GM18507 (cell line): ENCODE measurements around the gene AVPI1.
"Not testable (repeated sequence)": the region's sequence is repeated elsewhere in the genome, so short reads cannot be mapped to it uniquely, and the experiment has no call there.

Experiments used
- DNase-seq: peaks from one replicate; pipeline ENCODE4 v3.0.0; 2011; ENCODE audit warnings: low read depth; ENCODE audit not compliant: insufficient read length; ENCODE audit errors: extremely low spot score
- FAIRE-seq: peaks from 2 replicates; lab custom pipeline; 2011; peaks lifted over from hg19 to GRCh38; lab: Jason Lieb, UNC

The AVPI1 gene

DNA sequence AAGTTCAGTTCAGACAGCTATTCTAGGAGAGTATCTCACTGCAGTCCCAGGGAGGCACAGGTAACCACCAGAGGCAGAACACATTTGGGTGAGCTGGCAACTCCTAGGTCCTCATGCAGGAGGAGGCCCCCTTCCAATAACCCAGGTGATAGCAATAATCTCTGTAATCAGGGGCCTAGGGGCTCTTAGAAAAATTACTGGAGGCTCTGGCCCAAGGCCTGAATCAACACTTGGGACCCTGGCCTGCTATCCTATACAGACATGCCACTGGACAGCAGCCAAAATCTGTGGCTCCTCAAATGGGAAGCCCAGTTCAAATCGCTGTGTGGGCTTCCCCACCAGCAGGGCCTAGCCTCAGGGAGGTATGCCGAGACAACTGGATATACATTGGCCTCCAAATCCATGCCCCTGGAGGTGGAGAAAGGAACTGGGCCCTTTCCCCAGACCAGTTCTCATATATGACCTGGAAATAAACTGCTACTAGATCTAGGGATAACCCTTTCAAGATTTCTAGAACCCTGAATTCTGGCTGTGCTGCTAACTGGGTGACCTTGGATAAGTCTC is 1.6 kb downstream of the AVPI1 start:
- FAIRE-seq (no peak), DNase-seq (no peak)

DNA sequence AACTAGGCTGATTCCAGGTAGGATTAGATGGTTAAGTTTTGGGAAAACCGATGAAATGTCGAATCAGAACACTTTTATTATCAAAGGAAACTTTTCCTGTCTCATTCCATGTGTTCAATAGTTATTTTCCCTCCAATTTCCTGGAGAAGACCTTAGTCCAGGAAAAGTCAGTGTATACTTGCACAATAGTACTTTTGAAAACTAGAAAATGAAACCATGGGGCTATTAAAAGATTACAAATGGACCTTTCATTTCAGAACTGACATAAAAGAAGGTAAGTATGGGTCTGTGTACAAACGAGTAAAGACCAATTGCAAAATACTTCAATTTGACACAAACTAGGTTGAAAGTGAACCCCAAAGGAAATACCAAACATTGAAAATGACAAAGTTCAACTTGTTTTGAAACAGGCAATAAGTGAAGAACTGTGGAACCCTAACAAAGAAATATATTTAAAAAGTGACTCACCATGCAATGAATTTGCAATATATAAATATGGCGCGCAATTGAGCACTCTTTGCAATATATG is 2.1 kb downstream of the AVPI1 start:
- FAIRE-seq (no peak), DNase-seq (no peak)

DNA sequence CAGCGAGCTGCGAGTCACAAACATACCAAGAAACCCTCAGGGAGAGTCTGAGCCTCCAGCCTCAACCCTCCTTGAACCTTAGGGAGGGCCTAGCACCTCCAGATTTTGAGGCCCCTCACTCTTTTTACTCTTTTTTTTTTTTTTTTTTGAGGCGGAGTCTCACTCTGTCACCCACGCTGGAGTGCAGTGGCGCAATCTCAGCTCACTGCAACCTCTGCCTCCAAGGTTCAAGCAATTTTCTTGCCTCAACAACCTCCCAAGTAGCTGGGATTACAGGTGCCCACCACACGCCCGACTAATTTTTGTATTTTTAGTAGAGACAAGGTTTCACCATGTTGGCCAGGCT is 2.7 kb downstream of the AVPI1 start:
- FAIRE-seq, DNase-seq: not testable (repeated sequence)

DNA sequence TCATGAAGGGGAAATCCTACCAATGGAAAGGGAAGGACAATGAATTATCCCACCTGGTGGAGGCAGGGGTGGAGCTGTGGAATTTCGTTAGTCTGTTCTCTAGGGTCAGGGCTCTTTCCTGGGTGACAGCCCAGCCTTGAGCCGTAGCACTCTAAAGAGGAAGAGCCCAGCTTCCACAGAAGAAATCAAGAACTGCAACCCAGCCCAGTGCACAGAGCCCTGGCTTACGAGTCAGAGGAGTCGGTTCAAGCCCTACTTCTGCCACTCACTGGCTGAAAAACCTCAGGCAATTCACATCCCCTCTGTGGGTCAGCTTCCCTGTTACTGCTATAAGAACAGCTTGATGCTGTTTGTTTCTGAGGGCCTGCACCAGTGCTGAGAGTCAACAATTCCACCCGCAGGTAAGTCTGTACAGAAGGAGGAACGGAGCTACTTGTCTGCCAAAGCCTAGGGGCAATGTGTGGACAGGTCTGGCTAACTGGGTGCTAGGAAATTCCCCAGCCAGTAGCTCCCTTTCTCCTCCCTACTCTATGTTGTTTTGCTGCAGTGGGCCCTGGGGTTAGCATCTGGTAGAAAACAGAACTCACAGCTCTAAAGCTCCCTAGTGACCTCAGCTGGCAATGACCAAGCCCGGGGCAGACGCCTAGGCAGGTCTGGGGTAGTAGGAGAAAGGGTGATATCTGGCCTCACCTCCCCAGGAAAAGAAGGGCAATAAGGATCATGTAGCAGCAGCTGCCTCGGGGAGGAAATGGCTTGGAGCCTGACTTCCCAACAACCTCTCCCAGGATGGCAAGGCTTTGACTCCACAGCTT is 3.3 kb downstream of the AVPI1 start:
- no peak for DNase-seq

DNA sequence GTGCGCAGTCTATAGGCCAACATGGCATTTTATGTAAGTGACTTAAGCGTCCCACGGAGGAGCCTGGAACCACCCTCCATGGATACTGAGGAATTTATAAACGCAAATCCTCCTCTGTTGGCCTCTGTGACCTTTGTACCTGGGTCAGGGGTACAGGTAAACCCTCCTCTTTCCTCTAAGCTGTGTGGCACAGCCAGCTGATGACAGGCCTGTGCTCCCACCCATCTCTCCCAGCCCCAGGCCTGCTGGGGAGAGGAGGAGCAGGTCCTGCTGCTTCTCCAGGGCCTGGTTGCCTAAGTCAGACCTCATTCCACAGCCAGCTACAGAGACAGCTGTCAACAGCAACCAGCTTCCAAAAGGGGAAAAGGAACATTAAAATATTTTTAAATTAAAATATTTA is 5.0 kb downstream of the AVPI1 start:
- FAIRE-seq (no peak), DNase-seq (no peak)

More for the DNA sequence above, 3.3 kb downstream of the AVPI1 start:
- FAIRE-seq: no peak

DNA sequence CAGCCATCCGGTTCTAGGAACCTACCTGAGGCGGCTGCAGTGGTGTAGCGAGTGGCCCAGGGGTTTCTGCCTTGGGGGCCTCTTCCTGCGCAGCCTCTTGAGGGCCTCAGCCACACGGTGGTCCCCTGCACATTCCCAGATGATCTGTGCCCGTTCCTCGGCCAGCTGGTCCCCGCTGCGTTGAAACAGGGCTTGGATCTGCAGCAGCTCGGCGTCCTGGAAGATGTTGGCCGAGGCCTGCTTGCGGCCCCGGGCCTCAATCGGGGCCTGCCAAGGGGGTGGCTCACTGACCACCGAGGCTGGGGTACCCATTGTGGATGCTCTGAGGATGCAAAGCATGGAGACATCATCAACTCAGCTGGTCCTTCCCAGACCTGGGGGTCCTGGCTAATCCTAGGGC is 7.4 kb downstream of the AVPI1 start:
- DNase-seq (no peak), FAIRE-seq (no peak)

DNA sequence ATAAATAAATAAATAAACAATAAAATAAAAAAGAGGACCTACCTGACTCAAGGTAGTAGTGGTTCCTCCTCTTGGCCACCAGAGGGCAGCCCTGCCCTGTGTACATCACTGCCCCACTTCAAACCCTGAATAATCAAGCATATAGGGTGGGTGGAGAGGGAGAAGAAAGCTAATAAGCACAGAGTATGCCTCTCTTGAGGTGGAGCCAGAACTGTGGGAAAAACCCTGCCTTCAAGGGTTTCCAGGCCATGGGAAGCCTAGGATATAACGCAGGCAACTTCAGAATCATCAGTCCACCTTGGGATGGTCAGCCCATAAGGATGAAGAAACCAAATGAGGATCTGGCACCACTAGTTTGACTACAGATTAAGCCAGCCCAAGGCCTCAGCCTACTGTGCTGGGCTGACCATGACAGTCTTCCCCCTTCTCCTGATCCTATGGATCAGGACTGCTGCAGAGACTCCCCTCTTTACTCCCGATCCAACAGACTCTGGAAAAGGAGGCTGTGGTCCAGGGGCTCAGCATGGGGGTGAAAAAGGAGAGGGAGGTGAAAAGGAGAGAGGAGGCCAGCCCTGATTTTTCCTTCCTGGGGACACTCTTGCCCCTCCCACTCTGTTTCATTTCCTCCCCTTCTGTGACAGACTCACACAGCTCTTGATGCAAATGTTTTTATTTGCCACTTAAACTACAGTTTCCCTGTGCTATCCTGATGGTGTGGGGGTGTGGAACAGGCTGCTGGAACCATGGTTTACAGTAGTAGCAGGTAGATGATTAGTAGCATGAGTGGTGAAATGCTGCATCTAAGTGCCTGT is 10.1 kb downstream of the AVPI1 start:
- peak; percentile 65 for FAIRE-seq
- peak; percentile 58 for DNase-seq

DNA sequence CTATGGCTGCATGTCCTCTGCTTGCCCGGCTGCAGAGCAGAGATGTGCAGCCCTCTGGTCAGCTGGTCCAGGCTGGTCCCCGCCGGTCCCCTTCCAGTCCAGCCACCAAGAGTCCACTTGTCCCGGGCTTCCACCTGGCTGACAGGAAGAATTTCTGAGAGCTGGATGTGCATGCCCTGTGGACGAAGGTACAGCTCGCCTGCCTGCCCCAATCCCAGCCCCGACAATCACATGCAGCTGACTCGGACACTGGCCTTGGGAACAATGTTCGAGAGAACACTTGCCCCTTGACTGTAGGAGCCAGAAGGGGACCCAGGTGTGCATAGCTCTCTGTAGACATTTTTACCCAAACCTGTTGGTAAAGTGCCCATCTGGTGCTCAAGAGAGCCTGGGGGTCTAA is 11.8 kb downstream of the AVPI1 start:
- DNase-seq: no peak
- FAIRE-seq: no peak

DNA sequence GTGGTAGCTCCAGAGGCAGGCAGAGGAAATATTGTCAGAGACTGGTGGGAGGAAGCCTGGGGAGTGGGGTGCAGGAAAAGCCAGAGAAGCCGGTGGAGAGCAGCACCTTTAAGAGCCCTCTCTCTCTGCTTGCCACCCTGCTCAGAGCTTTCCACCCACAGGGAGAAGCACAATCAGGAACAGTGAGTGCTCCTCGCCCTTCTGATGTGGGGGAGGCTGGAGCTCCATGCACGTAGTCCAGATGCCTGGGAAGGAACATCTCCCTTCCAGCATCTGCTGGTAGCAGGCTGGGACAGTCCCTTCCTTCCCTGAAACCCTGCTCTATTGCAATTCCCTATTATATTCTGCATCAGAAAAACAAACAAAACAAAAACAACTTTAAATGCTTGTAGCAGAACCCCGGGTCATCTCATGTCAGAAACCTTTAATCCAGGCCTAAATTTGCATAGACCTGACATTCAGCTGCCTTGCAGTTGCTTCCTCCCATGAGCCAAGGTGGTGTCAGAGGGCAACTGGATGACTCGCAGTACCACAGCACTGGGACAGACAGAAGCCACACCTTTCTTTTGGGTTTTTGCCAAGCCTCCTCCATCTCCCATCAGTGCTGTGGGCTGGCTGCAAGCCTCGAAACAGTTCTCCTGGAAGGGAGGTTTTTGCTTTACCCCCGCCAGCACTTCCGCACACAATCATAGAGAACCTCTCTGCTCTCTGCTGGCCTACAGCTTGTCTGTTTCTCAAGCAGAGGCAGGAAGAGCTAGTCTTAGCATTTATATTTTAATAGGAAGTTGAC is 13.1 kb downstream of the AVPI1 start:
- DNase-seq (no peak), FAIRE-seq (no peak)

DNA sequence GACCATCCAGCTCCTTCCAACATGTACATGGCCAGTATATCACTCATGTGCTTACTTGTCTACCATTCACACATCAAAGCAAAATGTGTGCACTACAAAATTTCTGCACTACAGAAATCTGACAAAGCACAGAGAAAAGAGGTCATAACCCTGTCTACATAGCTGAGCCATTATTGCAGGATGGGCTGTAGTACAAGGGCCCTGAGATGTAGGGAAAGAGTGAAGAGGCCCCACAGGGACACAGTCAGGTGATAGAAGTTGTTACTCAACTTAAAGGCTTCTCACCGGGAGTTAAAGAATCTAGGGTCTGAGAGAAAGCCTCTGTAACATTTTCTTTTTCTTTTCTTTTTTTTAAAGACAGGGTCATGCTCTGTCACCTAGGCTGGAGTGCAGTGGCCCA is 17.5 kb downstream of the AVPI1 start:
- no peak for FAIRE-seq
- DNase-seq: no peak

DNA sequence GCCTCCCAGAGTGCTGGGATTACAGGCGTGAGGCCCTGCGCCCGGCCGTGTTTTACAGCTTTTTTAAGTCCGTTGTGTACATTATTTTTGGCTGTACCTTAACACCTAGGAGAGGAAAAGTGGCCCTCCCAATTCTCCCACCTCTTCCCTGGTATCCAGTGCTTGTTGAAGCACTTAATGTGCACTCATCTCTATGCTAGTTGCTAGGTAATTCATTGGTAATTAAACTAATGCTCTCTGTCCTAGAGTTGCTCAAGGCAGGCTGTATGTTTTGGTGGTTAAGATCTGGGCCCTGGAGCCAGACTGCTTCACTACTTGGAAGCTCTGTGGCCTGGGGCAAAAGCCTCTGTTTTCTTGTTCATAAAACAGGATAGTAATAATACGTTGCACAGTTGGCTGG is 19.6 kb downstream of the AVPI1 start:
- DNase-seq (no peak), FAIRE-seq (no peak)

DNA sequence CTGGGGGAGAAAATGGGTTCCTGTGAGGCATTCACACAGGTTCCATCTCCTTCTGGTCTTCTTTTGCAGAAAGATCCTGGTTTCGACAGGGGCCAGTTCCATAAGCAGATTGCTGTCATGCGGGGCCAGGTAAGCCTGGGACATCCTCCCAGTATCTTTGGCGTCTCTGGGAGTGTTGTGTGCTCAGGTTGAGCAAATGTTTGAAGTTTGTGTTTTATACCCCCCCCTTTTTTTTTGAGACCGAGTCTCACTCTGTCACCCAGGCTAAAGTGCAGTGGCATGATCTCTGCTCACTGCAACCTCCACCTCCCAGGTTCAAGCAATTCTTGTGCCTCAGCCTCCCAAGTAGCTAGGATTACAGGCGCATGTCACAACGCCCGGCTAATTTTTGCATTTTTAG is 20.0 kb downstream of the AVPI1 start:
- FAIRE-seq (no peak), DNase-seq (no peak)

DNA sequence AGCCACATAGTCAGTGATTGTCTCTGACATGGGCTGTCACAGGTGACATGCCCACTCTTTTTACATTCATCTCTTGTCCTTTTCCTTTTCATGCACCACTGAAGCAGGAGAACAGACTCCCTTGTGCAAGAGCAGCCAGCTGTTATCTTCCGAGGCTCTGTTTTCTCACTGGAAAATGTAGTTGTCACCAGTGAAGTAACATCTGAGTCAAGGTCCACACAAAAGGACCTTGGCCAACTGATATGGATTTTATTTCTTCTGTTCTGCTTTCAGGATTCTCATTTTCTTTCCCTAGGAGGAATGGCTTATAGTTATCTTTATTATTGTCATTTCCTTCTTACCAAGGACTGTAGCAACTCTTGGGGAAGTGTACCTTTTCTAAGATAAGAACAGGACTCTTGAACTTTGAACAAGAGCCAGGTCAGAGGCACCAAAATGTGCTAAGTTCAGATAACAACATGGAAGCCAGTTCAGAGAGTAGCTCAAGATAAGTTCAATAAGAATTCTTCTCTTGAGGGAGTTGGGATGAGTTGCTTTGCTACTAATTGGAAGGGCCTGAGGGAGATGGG is 22.7 kb downstream of the AVPI1 start:
- FAIRE-seq (no peak), DNase-seq (no peak)

DNA sequence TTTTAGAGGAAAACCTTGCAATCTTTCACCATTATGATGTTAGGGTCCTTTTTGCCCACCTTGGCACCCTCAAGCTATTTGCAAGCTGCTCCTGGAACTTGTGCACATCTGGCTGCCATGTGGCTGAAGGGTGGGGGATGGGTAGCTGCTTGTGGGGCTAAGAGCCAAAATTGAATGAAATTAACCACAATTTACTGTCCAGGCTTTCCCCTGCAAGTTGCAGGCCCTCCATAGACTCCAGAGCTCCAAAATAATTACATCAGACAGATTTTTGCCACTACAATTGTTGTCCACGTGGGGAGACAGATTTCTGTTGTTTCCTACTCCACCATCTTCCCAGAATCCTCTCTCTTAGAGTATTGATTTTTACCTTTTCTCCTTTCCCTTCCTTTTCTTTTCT is 27.5 kb downstream of the AVPI1 start:
- DNase-seq (no peak), FAIRE-seq (no peak)

DNA sequence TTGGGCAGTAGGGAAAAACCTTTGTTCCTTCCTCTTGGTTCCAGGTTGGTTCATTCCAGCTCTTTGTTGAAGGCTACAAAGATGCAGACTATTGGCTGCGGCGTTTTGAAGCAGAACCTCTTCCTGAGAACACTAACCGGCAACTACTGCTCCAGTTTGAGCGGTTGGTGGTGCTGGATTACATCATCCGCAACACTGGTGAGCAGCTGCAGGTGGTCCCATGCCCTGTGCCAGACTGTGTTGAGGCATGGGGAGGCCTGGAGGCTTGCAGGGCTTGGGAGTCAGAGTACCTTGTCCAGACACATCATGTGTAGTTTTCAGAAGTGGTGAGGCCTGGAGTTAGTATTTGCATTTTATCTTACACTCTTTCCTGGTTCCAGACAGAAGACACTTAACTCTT is 30.3 kb downstream of the AVPI1 start:
- FAIRE-seq (no peak), DNase-seq (no peak)

DNA sequence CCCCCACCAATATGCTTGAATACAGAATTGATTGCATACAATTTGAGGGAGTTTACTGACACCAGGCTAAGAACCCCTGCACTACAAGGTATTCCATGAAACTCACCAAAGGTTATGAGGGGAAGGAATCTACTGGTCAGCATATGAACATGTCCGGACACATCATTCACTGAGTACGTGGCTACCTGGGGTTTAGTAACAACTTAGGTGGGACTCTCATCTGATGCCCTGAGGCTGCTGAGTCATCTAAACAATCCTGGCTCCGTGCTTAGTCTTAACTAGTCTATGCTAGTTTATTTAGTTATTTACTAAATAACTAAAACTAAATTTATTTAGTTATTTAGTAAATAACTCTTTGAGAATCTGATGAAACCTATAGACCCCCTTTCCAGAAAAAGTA is 35.3 kb downstream of the AVPI1 start:
- no peak for FAIRE-seq
- no peak for DNase-seq

DNA sequence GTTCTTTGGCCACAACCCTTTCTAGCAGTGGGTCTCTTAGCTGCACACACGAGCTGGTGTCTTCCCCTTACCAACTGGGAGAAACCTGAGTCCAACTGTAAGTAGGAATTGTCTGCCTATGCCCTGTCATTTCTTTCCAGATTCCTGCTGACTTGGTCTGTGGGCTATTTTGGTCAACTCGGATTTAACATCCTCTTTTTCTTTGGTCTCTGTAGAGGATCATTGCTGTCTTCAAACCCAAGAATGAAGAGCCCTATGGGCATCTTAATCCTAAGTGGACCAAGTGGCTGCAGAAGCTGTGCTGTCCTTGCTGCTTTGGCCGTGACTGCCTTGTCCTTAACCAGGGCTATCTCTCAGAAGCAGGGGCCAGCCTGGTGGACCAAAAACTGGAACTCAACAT is 36.3 kb downstream of the AVPI1 start:
- FAIRE-seq: no peak
- no peak for DNase-seq

DNA sequence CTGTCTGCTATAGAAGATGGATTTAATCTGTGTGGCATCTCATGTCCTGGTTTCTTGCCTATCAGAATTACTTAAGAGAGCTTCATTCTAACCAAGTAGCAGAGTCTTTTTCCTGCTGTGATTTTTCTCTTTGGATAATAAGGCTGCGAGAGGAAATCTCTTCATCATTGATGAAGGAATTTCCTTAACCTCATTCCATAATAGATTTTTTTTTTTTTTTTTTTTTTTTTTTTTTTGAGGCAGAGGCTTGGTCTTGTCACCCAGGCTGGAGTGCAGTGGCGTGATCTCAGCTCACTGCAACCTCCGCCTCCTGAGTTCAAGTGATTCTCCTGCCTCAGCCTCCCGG is 37.7 kb downstream of the AVPI1 start:
- FAIRE-seq, DNase-seq: not testable (repeated sequence)

DNA sequence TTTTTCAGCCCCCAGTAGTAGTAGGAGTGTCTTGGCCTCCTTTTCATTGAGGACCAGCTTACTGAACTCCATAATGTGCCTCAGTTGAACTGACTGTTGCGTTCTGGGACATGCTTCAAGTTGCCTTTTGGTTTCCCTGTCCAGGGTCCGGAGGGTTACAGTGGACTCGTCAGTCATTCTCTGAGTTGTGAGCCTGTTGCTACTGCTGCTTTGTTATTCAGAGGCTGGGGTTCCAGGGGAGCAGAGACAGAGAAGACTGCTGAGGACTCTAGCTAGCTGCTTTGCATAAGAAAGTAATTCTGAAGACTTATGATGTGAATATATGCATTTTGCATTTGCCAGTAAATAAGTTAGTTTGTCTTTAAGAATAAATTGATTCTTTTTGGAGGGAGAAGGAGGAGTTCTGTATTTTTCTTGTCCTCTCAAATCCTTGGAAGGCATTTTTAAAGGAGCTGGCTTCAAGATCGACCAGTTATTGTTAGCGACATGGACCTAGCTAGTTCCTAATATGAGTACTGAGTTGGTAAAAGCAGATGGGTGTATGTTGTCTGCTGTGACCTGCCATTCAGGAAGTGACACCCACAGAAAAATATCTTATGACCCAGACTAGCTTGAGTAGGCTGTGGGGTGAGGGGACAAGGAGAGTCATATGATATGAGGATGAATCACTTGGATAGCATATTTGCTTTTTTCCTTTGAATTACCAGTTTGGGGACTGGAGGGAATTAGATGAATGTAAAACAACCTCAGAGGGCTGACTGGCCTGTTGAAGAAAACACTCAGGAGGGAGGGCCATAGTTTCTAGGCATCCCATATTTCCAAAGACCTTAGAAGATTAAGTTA is 38.3 kb downstream of the AVPI1 start:
- DNase-seq (no peak), FAIRE-seq (peak; percentile 79)
